Neural cell (in vitro differentiated cells): ENCODE measurements around the gene COL4A1. TPM values are rescaled to one million over a fixed set of nuclear protein-coding genes. Genes with fewer than 3 reads are reported as not detected.

Experiments used
- H2AFZ ChIP-seq: fragments of 200-600, 300-800 bp; sonication (generic), shearing (Covaris generic); 2 replicates; pipeline ENCODE4 v1.6.0; 2014; ENCODE audit warnings: low read depth, mild to moderate bottlenecking, antibody characterized with exemption, low read length, moderate library complexity
- H3F3A ChIP-seq: fragments of 200-600 bp; shearing (Covaris generic); 2 replicates; pipeline ENCODE4 v1.6.1; 2016; ENCODE audit warnings: mild to moderate bottlenecking, moderate library complexity, mixed read lengths, antibody characterized with exemption, low read length; ENCODE audit not compliant: insufficient read depth, poor library complexity, severe bottlenecking
- H3K27ac ChIP-seq: fragments of 200-600, 300-800 bp; sonication (generic), shearing (Covaris generic); 2 replicates; pipeline ENCODE4 v1.5.1; 2014; ENCODE audit warnings: mild to moderate bottlenecking, low read length, moderate library complexity
- H3K27me3 ChIP-seq: fragments of 300-800, 200-600 bp; sonication (generic), shearing (Covaris generic); 2 replicates; pipeline ENCODE4 v1.6.0; 2014; ENCODE audit warnings: mild to moderate bottlenecking, low read depth, low read length, moderate library complexity; ENCODE audit not compliant: insufficient read depth
- H3K36me3 ChIP-seq: fragments of 300-800, 200-600 bp; sonication (generic), shearing (Covaris generic); 2 replicates; pipeline ENCODE4 v1.5.1; 2014; ENCODE audit warnings: mild to moderate bottlenecking, antibody characterized with exemption, low read length, moderate library complexity; ENCODE audit not compliant: insufficient read depth
- H3K4me2 ChIP-seq: fragments of 300-800, 200-600 bp; sonication (generic), shearing (Covaris generic); 2 replicates; pipeline ENCODE4 v1.6.0; 2014; ENCODE audit warnings: mild to moderate bottlenecking, low read length
- H3K4me3 ChIP-seq: fragments of 300-800, 200-600 bp; sonication (generic), shearing (Covaris generic); 2 replicates; pipeline ENCODE4 v1.5.1; 2014; ENCODE audit warnings: mild to moderate bottlenecking, low read length, moderate library complexity
- H3K79me2 ChIP-seq: fragments of 200-600 bp; shearing (Covaris generic); replicated peaks from 2 replicates; pipeline ENCODE4 v1.6.0; 2014; ENCODE audit warnings: mild to moderate bottlenecking, low read length, moderate library complexity; ENCODE audit not compliant: insufficient read depth
- H3K9ac ChIP-seq: fragments of 300-800, 200-600 bp; sonication (generic), shearing (Covaris generic); 2 replicates; pipeline ENCODE4 v1.6.1; 2016; ENCODE audit warnings: mild to moderate bottlenecking, low read length, mixed read lengths
- H3K9me2 ChIP-seq: fragments of 200-600 bp; shearing (Covaris generic); 2 replicates; pipeline ENCODE4 v1.6.1; 2016; ENCODE audit warnings: mild to moderate bottlenecking, low read length, mixed read lengths; ENCODE audit not compliant: insufficient read depth
- H3K9me3 ChIP-seq: fragments of 200-600, 300-800 bp; sonication (generic), shearing (Covaris generic); 2 replicates; pipeline ENCODE4 v1.6.1; 2016; ENCODE audit warnings: mild to moderate bottlenecking, mixed run types, low read length, moderate library complexity, mixed read lengths
- H4K20me1 ChIP-seq: fragments of 200-600 bp; shearing (Covaris generic); 2 replicates; pipeline ENCODE4 v1.6.1; 2016; ENCODE audit warnings: mild to moderate bottlenecking, mixed run types; ENCODE audit not compliant: insufficient read depth
- EP300 ChIP-seq: fragments of 450-650 bp; conservative IDR thresholded peaks from 2 replicates; pipeline ENCODE4 v1.6.1; 2014; ENCODE audit warnings: antibody characterized with exemption, mild to moderate bottlenecking, moderate library complexity; ENCODE audit not compliant: poor library complexity, severe bottlenecking
- EZH2 ChIP-seq: fragments of 200-600, 300-800 bp; shearing (Covaris generic), sonication (generic); IDR thresholded peaks from 2 replicates; pipeline ENCODE4 v1.6.1; 2014; ENCODE audit warnings: antibody characterized with exemption, low read length, borderline replicate concordance, mild to moderate bottlenecking; ENCODE audit not compliant: insufficient read depth, poor library complexity, severe bottlenecking
- MXI1 ChIP-seq: fragments of 450-650 bp; conservative IDR thresholded peaks from 2 replicates; pipeline ENCODE4 v1.6.1; 2014; ENCODE audit warnings: antibody characterized with exemption, mild to moderate bottlenecking; ENCODE audit not compliant: poor library complexity, severe bottlenecking
- POLR2AphosphoS5 ChIP-seq: IDR thresholded peaks from 2 replicates; pipeline ENCODE4 v1.6.1; 2012
- RAD21 ChIP-seq: fragments of 450-650 bp; conservative IDR thresholded peaks from 2 replicates; pipeline ENCODE4 v1.6.1; 2014; ENCODE audit warnings: antibody characterized with exemption, mild to moderate bottlenecking, moderate library complexity
- REST ChIP-seq: IDR thresholded peaks from 2 replicates; pipeline ENCODE4 v1.6.1; 2012; ENCODE audit warnings: borderline replicate concordance
- SMC3 ChIP-seq: fragments of 450-650 bp; conservative IDR thresholded peaks from 2 replicates; pipeline ENCODE4 v1.6.1; 2014; ENCODE audit warnings: antibody characterized with exemption, mild to moderate bottlenecking, moderate library complexity; ENCODE audit not compliant: poor library complexity
- TAF1 ChIP-seq: IDR thresholded peaks from 2 replicates; pipeline ENCODE4 v1.6.1; 2012; ENCODE audit warnings: low read depth
- polyA plus RNA-seq: library from polyadenylated mRNA; depleted of rRNA; stranded (reverse); fragments of >200 nt; gene quantifications from 2 replicates; pipeline ENCODE4 v1.2.3, GENCODE V29; 2014
- TF ChIP-seq, protein P1 (sequence below): fragments of 450-650 bp; IDR thresholded peaks from 2 replicates; pipeline ENCODE4 v1.5.1; 2014; ENCODE audit warnings: antibody characterized with exemption, mild to moderate bottlenecking, moderate library complexity; ENCODE audit not compliant: poor library complexity, severe bottlenecking

Gene COL4A1
- polyA plus RNA-seq, 1 donor from 2014 or later, result 13.1 TPM

DNA sequence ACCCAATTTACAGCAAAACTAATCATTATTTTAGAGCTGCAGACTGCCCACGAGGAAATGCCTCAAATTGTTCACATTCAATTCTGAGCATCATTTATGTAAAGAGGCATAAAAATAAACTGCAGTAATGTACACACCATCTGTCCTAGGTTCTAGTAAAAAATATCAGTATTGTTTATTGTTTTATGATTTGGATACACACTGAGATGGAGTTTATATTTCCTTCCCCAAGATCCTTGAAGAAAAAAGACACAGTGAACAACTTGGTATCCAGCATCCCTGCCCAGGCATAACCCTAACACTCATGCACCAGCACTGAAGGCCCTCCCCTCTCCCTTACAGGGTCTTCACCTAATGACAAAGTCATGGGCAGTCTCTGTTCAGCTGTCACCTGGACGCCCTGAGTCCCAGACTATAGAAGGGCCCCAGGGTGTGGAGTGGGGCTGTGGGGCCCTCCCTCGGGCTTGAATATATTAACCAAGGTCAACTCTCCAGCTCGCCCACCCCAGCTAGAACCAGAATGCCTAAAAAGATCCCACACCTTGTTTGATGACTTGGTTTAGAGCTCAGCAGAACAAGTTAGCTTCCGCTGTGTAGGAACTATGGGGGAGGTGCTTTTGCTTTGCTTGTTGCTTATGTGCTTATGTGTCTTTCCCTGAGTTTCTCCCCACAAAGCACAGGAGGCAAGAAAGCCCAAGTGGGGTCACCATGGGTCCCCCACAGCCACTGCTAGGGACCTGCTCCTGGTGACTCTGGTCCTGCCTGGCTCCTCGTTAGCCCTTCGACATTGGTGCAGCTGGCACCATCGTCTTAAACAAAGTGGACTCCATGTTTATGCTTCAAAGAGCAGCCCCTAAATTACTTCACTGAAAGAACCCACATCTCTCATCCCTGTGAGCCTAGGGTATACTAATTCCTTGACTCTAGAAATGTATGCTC, 111.1 kb downstream of the COL4A1 start:
- no peak overlapping the region for H3K4me3 ChIP-seq
- no peak overlapping the region for H2AFZ ChIP-seq
- H3K27ac ChIP-seq, result no peak overlapping the region
- no peaks in the 10 kb centered on the region for H3K27me3 ChIP-seq
- no peaks in the 10 kb centered on the region for H3K9me3 ChIP-seq
- H3K4me2 ChIP-seq, result no peak overlapping the region
- no peaks in the 10 kb centered on the region for H3K9me2 ChIP-seq
- no peaks in the 10 kb centered on the region for H3F3A ChIP-seq
- no peaks in the 10 kb centered on the region for H4K20me1 ChIP-seq
- H3K9ac ChIP-seq, result no peak overlapping the region
- no peaks in the 10 kb centered on the region for H3K36me3 ChIP-seq
- H3K79me2 ChIP-seq, result no peaks in the 10 kb centered on the region
- TF ChIP-seq, protein P1, sequence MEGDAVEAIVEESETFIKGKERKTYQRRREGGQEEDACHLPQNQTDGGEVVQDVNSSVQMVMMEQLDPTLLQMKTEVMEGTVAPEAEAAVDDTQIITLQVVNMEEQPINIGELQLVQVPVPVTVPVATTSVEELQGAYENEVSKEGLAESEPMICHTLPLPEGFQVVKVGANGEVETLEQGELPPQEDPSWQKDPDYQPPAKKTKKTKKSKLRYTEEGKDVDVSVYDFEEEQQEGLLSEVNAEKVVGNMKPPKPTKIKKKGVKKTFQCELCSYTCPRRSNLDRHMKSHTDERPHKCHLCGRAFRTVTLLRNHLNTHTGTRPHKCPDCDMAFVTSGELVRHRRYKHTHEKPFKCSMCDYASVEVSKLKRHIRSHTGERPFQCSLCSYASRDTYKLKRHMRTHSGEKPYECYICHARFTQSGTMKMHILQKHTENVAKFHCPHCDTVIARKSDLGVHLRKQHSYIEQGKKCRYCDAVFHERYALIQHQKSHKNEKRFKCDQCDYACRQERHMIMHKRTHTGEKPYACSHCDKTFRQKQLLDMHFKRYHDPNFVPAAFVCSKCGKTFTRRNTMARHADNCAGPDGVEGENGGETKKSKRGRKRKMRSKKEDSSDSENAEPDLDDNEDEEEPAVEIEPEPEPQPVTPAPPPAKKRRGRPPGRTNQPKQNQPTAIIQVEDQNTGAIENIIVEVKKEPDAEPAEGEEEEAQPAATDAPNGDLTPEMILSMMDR, result no peak
- no peak for TF ChIP-seq TAF1
- TF ChIP-seq POLR2AphosphoS5, result no peak
- TF ChIP-seq SMC3, result no peak
- TF ChIP-seq EP300, result no peak
- no peak for TF ChIP-seq MXI1
- TF ChIP-seq RAD21, result no peak
- TF ChIP-seq REST, result no peak
- TF ChIP-seq EZH2, result no peak

- TF ChIP-seq SMC3, result no peak
- no peak for TF ChIP-seq TAF1
- TF ChIP-seq POLR2AphosphoS5, result no peak
- Histone ChIP-seq H3K27me3 (no peaks in the 10 kb centered on the region), H3K9ac (no peak overlapping the region), H3F3A (no peaks in the 10 kb centered on the region), H2AFZ (no peak overlapping the region), H3K79me2 (no peaks in the 10 kb centered on the region), H3K9me3 (no peaks in the 10 kb centered on the region), H3K36me3 (no peaks in the 10 kb centered on the region), H3K4me3 (no peak overlapping the region), H3K27ac (no peak overlapping the region), H4K20me1 (no peaks in the 10 kb centered on the region), H3K4me2 (no peak overlapping the region), H3K9me2 (no peaks in the 10 kb centered on the region)
Observed at GRCh38 chr13:110194451-110194850, 112.5 kb downstream of the COL4A1 start.
